A549 (cell line): ENCODE data around the gene USP12.
A peak's percentile ranks its signal among the peaks of the same experiment; 100 is the strongest.

Experiments used
- CEBPB ChIP-seq, 2 experiments: fragments of >200 bp in 1 of 2; sonication (Bioruptor Twin) in 1 of 2; formaldehyde crosslinking in 1 of 2; IDR thresholded peaks; 2 replicates each; pipeline ENCODE4 v1.6.1; 2012 to 2016
- CHD2 ChIP-seq: fragments of 150-350 bp; IDR thresholded peaks from 2 replicates; pipeline ENCODE4 v1.6.1; 2014; ENCODE audit warnings: low read length; ENCODE audit not compliant: partially characterized antibody
- EHMT2 ChIP-seq: fragments of 200-600 bp; sonication (generic); IDR thresholded peaks from 2 replicates; pipeline ENCODE4 v1.6.1; 2016; ENCODE audit warnings: antibody characterized with exemption, low read depth, mild to moderate bottlenecking, moderate library complexity
- EP300 ChIP-seq, 2 experiments: fragments of >200 bp; sonication (Bioruptor Twin); formaldehyde crosslinking; IDR thresholded peaks; 2 replicates in 1 of 2; 3 replicates in 1 of 2; pipeline ENCODE4 v1.6.1; 2016 to 2017
- HOXA7 ChIP-seq: fragments of 250-450 bp; sonication (Bioruptor Pico); IDR thresholded peaks from 2 replicates; pipeline ENCODE4 v1.5.0; 2020; ENCODE audit warnings: mild to moderate bottlenecking, moderate library complexity
- JUN ChIP-seq, 2 experiments: fragments of >200 bp; sonication (Bioruptor Twin); formaldehyde crosslinking; IDR thresholded peaks; 2 replicates in 1 of 2; 3 replicates in 1 of 2; pipeline ENCODE4 v1.6.1; 2016 to 2017
- JUNB ChIP-seq: fragments of >200 bp; sonication (Bioruptor Twin); formaldehyde crosslinking; IDR thresholded peaks from 2 replicates; pipeline ENCODE4 v1.6.1; 2016
- KDM5A ChIP-seq: fragments of 200-600 bp; sonication (generic); IDR thresholded peaks from 2 replicates; pipeline ENCODE4 v1.6.1; 2016; ENCODE audit warnings: antibody characterized with exemption, mild to moderate bottlenecking
- POLR2A ChIP-seq: IDR thresholded peaks from 2 replicates; pipeline ENCODE4 v1.6.1; 2012; ENCODE audit warnings: mild to moderate bottlenecking, low read length
- RAD21 ChIP-seq, 2 experiments: fragments of >200 bp in 1 of 2; sonication (Bioruptor Twin) in 1 of 2; formaldehyde crosslinking in 1 of 2; IDR thresholded peaks in 1 of 2; conservative IDR thresholded peaks in 1 of 2; 2 replicates in 1 of 2; 3 replicates in 1 of 2; pipeline ENCODE4 v1.6.1; 2012 to 2018; ENCODE audit warnings: inconsistent platforms in 1 of 2
- TF ChIP-seq, protein P1 (sequence below): fragments of >200 bp; sonication (Bioruptor Twin); formaldehyde crosslinking; IDR thresholded peaks from 3 replicates; pipeline ENCODE4 v1.5.1; 2016
- TF ChIP-seq, protein P2 (sequence below): fragments of 450-650 bp; IDR thresholded peaks from 2 replicates; pipeline ENCODE4 v1.6.1; 2014; ENCODE audit warnings: antibody characterized with exemption
- TF ChIP-seq, protein P3 (sequence below): fragments of 200-600 bp; sonication (generic); IDR thresholded peaks from 2 replicates; pipeline ENCODE4 v1.6.1; 2016; ENCODE audit warnings: antibody characterized with exemption, mild to moderate bottlenecking, moderate library complexity

DNA sequence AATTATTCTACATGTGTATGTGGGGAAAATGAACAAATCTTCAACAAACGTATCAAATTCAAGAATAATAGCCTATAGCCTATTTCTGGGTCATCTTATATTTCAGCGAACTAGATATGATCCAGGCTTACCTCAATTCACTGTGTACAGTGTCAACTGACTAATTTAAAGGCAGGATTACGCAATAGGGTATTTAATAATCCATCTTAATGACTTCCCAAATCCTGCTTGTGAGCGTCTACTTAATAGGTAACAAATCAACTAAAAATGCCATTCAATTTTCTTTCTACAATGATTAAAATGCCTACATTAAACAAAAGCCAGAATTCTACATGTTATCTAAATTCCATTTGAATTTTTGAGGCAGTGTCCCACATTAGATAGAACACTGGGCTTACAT, 67.0 kb downstream of the USP12 start:
- TF ChIP-seq, protein P1, sequence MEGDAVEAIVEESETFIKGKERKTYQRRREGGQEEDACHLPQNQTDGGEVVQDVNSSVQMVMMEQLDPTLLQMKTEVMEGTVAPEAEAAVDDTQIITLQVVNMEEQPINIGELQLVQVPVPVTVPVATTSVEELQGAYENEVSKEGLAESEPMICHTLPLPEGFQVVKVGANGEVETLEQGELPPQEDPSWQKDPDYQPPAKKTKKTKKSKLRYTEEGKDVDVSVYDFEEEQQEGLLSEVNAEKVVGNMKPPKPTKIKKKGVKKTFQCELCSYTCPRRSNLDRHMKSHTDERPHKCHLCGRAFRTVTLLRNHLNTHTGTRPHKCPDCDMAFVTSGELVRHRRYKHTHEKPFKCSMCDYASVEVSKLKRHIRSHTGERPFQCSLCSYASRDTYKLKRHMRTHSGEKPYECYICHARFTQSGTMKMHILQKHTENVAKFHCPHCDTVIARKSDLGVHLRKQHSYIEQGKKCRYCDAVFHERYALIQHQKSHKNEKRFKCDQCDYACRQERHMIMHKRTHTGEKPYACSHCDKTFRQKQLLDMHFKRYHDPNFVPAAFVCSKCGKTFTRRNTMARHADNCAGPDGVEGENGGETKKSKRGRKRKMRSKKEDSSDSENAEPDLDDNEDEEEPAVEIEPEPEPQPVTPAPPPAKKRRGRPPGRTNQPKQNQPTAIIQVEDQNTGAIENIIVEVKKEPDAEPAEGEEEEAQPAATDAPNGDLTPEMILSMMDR = no peak
- TF ChIP-seq POLR2A (no peak), JUN (IDR thresholded peaks at IDR 0.05) (no peak), EHMT2 (no peak), CHD2 (no peak), KDM5A (no peak), RAD21 (conservative IDR thresholded peaks at IDR 0.05 in 1 of 2, IDR thresholded peaks at IDR 0.05 in 1 of 2) (no peak), HOXA7 (no peak), EP300 (IDR thresholded peaks at IDR 0.05) (no peak), JUNB (no peak), CEBPB (IDR thresholded peaks at IDR 0.05) (peak; percentile 49 to 75; a peak in 3 of 4 replicates)
- TF ChIP-seq, protein P2, sequence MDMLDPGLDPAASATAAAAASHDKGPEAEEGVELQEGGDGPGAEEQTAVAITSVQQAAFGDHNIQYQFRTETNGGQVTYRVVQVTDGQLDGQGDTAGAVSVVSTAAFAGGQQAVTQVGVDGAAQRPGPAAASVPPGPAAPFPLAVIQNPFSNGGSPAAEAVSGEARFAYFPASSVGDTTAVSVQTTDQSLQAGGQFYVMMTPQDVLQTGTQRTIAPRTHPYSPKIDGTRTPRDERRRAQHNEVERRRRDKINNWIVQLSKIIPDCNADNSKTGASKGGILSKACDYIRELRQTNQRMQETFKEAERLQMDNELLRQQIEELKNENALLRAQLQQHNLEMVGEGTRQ = no peak
- TF ChIP-seq, protein P3, sequence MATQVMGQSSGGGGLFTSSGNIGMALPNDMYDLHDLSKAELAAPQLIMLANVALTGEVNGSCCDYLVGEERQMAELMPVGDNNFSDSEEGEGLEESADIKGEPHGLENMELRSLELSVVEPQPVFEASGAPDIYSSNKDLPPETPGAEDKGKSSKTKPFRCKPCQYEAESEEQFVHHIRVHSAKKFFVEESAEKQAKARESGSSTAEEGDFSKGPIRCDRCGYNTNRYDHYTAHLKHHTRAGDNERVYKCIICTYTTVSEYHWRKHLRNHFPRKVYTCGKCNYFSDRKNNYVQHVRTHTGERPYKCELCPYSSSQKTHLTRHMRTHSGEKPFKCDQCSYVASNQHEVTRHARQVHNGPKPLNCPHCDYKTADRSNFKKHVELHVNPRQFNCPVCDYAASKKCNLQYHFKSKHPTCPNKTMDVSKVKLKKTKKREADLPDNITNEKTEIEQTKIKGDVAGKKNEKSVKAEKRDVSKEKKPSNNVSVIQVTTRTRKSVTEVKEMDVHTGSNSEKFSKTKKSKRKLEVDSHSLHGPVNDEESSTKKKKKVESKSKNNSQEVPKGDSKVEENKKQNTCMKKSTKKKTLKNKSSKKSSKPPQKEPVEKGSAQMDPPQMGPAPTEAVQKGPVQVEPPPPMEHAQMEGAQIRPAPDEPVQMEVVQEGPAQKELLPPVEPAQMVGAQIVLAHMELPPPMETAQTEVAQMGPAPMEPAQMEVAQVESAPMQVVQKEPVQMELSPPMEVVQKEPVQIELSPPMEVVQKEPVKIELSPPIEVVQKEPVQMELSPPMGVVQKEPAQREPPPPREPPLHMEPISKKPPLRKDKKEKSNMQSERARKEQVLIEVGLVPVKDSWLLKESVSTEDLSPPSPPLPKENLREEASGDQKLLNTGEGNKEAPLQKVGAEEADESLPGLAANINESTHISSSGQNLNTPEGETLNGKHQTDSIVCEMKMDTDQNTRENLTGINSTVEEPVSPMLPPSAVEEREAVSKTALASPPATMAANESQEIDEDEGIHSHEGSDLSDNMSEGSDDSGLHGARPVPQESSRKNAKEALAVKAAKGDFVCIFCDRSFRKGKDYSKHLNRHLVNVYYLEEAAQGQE = no peak
